ENCODE results near the gene C1orf159. TPM values are rescaled to one million over a fixed set of nuclear protein-coding genes. Genes with fewer than 3 reads are reported as not detected.

The C1orf159 gene
- total and polyA plus RNA-seq, 9 of the 15 experiments (the other 6 are each of a cell fraction or from before 2014, with no cell fraction given), result 0.28 to 54.9 (median 10.6) TPM

- no peak for TF ChIP-seq ZNF23 (CRISPR knock-in tag; IDR thresholded peaks at IDR 0.05)
- peak; percentile 69 for TF ChIP-seq POLR2G (IDR thresholded peaks at IDR 0.05; ENCODE audit: low read depth, low read length)
- TF ChIP-seq PHB2 (IDR thresholded peaks at IDR 0.05; ENCODE audit: low read depth), result no peak
- TF ChIP-seq ZNF318 (IDR thresholded peaks at IDR 0.05; ENCODE audit: borderline replicate concordance in 1 of 2, low read depth in 1 of 2), result no peak
- TF ChIP-seq ILF3 (IDR thresholded peaks at IDR 0.05; ENCODE audit: borderline replicate concordance), result no peak
- no peak for TF ChIP-seq USF1 (CRISPR knock-in tag; IDR thresholded peaks at IDR 0.05)
- no peak for TF ChIP-seq SAFB2 (IDR thresholded peaks at IDR 0.05; ENCODE audit: borderline replicate concordance, low read depth, low read length, severe bottlenecking)
- no peak for TF ChIP-seq ZNF174 (CRISPR knock-in tag; IDR thresholded peaks at IDR 0.05)
- no peak for TF ChIP-seq ZNF436 (CRISPR knock-in tag; IDR thresholded peaks at IDR 0.05)
- no peak for TF ChIP-seq ZNF57 (CRISPR knock-in tag; IDR thresholded peaks at IDR 0.05)
- TF ChIP-seq FOXP1 (CRISPR knock-in tag; IDR thresholded peaks at IDR 0.05), result peak; percentile 50; the same call in 1 of the 2 replicates
- TF ChIP-seq ZNF511 (CRISPR knock-in tag; IDR thresholded peaks at IDR 0.05), result no peak
- TF ChIP-seq YY1 (IDR thresholded peaks at IDR 0.05; ENCODE audit: borderline replicate concordance in 1 of 3, control insufficient read depth in 1 of 3, extremely low read depth in 1 of 3, insufficient read depth in 3 of 3, insufficient read length in 1 of 3, insufficient replicate concordance in 2 of 3, low read depth in 1 of 3, low read length in 2 of 3), result peak in 2 of 3 experiments; percentile 63 to 73
- peak; percentile 94 for TF ChIP-seq E2F1 (CRISPR knock-in tag; IDR thresholded peaks at IDR 0.05)
Measured at GRCh38 chr1:1115786-1116700, at the start of gene C1orf159 (continued).
